HFFc6 (cell line): ENCODE results near the gene KIRREL3. TPM values are rescaled to one million over a fixed set of nuclear protein-coding genes. Genes with fewer than 3 reads are reported as not detected.

Experiments
- DNase-seq: peaks from one replicate; pipeline ENCODE4 v3.0.0-alpha.2; 2018
- H3K27ac Mint-ChIP-seq: 2 replicates; pipeline ENCODE4 v1.8.0; 2020; ENCODE audit warnings: mild to moderate bottlenecking, mixed read lengths
- H3K27me3 Mint-ChIP-seq: 2 replicates; pipeline ENCODE4 v1.8.0; 2021; ENCODE audit warnings: mild to moderate bottlenecking, moderate library complexity, mixed read lengths; ENCODE audit not compliant: insufficient read depth
- H3K36me3 Mint-ChIP-seq: 2 replicates; pipeline ENCODE4 v1.8.0; 2021; ENCODE audit warnings: low read depth, mixed read lengths
- H3K4me1 Mint-ChIP-seq: 2 replicates; pipeline ENCODE4 v1.8.0; 2020; ENCODE audit warnings: low read depth, mixed read lengths
- H3K4me3 Mint-ChIP-seq: 2 replicates; pipeline ENCODE4 v1.8.0; 2020; ENCODE audit warnings: mild to moderate bottlenecking, moderate library complexity, mixed read lengths
- H3K9me3 Mint-ChIP-seq: 2 replicates; pipeline ENCODE4 v1.8.0; 2020; ENCODE audit warnings: mild to moderate bottlenecking, mixed read lengths
- CTCF ChIP-seq: fragments of 200-600 bp; sonication (generic); IDR thresholded peaks from 2 replicates; pipeline ENCODE4 v1.5.0; 2021; ENCODE audit warnings: antibody characterized with exemption, mild to moderate bottlenecking
- total RNA-seq, 6 experiments: library from RNA; stranded (reverse); fragmentation: NEBNext Ultra II Directional; extraction: Animal tissue kit (Norgen Biotek cat#: 25700); gene quantifications; 2 replicates in 1 of 6; 3 replicates in 5 of 6; pipeline ENCODE4 v1.2.3, GENCODE V29; 2021

KIRREL3 gene
- total RNA-seq, 6 experiments from 2014 or later: 22.2 to 38.2 (median 33.2) TPM

- H3K36me3 Mint-ChIP-seq: no peaks in the 10 kb centered on the region; the same call in 1 of the 2 replicates
- H3K9me3 Mint-ChIP-seq: no peaks in the 10 kb centered on the region
- no peak overlapping the region for H3K27ac Mint-ChIP-seq
- H3K4me3 Mint-ChIP-seq: no peak overlapping the region
- peaks cover 4% of the 10 kb centered on the region for H3K27me3 Mint-ChIP-seq
- no peak for DNase-seq
- peaks cover 8% of the 10 kb centered on the region for H3K4me1 Mint-ChIP-seq
- no peak for TF ChIP-seq CTCF
These were observed 433.2 kb downstream of the KIRREL3 start for GRCh38 chr11:126567419-126567818.

- peaks cover 13% of the 10 kb centered on the region for H3K4me1 Mint-ChIP-seq
- TF ChIP-seq CTCF: no peak
- no peak overlapping the region for H3K27ac Mint-ChIP-seq
- H3K9me3 Mint-ChIP-seq: no peaks in the 10 kb centered on the region
- DNase-seq: no peak
- H3K36me3 Mint-ChIP-seq: peaks cover 8% of the 10 kb centered on the region
- peaks cover 6% of the 10 kb centered on the region for H3K27me3 Mint-ChIP-seq
- no peak overlapping the region for H3K4me3 Mint-ChIP-seq
These were observed 436.0 kb downstream of the KIRREL3 start for GRCh38 chr11:126564566-126564965.

- peak; percentile 37 for DNase-seq
- no peaks in the 10 kb centered on the region for H3K9me3 Mint-ChIP-seq
- no peak for TF ChIP-seq CTCF
- peaks cover 5% of the 10 kb centered on the region; the same call in 1 of the 2 replicates for H3K4me1 Mint-ChIP-seq
- no peak overlapping the region for H3K4me3 Mint-ChIP-seq
- peaks cover 8% of the 10 kb centered on the region for H3K36me3 Mint-ChIP-seq
- H3K27me3 Mint-ChIP-seq: peaks cover 2% of the 10 kb centered on the region
- no peak overlapping the region for H3K27ac Mint-ChIP-seq
These were observed 439.2 kb downstream of the KIRREL3 start for GRCh38 chr11:126561327-126561893.

- no peak for DNase-seq
- Mint-ChIP-seq H3K4me3 (no peak overlapping the region), H3K27me3 (peaks cover 6% of the 10 kb centered on the region), H3K4me1 (peaks cover 5% of the 10 kb centered on the region; the same call in 1 of the 2 replicates), H3K36me3 (peaks cover 8% of the 10 kb centered on the region), H3K27ac (no peak overlapping the region), H3K9me3 (no peaks in the 10 kb centered on the region)
- no peak for TF ChIP-seq CTCF
These were observed 440.3 kb downstream of the KIRREL3 start for GRCh38 chr11:126560221-126560620.

- peaks cover 4% of the 10 kb centered on the region for H3K27me3 Mint-ChIP-seq
- H3K27ac Mint-ChIP-seq: 0 out of 2 replicates have a peak overlapping the region, but pooled peaks have one; percentile 14
- no peaks in the 10 kb centered on the region for H3K9me3 Mint-ChIP-seq
- no peaks in the 10 kb centered on the region; the same call in 1 of the 2 replicates for H3K36me3 Mint-ChIP-seq
- no peak for TF ChIP-seq CTCF
- no peak overlapping the region for H3K4me3 Mint-ChIP-seq
- no peak for DNase-seq
- peaks cover 49% of the 10 kb centered on the region for H3K4me1 Mint-ChIP-seq
These were observed 451.7 kb downstream of the KIRREL3 start for GRCh38 chr11:126548581-126549550.
